Glutamatergic neuron (in vitro differentiated cells): ENCODE data around the gene DHH. TPM values are rescaled to one million over a fixed set of nuclear protein-coding genes. Genes with fewer than 3 reads are reported as not detected.
A peak's percentile ranks its signal among the peaks of the same experiment; 100 is the strongest.

Source experiments
- DNase-seq: peaks from one replicate; pipeline ENCODE4 v3.0.0; 2022
- H3K27ac Mint-ChIP-seq: one replicate; pipeline ENCODE4 v1.8.0; 2020; ENCODE audit warnings: mild to moderate bottlenecking, mixed read lengths, inconsistent platforms; ENCODE audit not compliant: unreplicated experiment
- H3K27me3 Mint-ChIP-seq: one replicate; pipeline ENCODE4 v1.8.0; 2020; ENCODE audit warnings: mild to moderate bottlenecking, moderate library complexity, mixed read lengths, inconsistent platforms; ENCODE audit not compliant: unreplicated experiment
- H3K36me3 Mint-ChIP-seq: one replicate; pipeline ENCODE4 v1.8.0; 2020; ENCODE audit warnings: mild to moderate bottlenecking, mixed read lengths, inconsistent platforms; ENCODE audit not compliant: unreplicated experiment
- H3K4me1 Mint-ChIP-seq: one replicate; pipeline ENCODE4 v1.8.0; 2020; ENCODE audit warnings: mild to moderate bottlenecking, low read depth, mixed read lengths, inconsistent platforms; ENCODE audit not compliant: unreplicated experiment
- H3K4me3 Mint-ChIP-seq: one replicate; pipeline ENCODE4 v1.8.0; 2020; ENCODE audit warnings: mild to moderate bottlenecking, mixed read lengths, inconsistent platforms; ENCODE audit not compliant: unreplicated experiment
- H3K9me3 Mint-ChIP-seq: one replicate; pipeline ENCODE4 v1.8.0; 2020; ENCODE audit warnings: mild to moderate bottlenecking, moderate library complexity, mixed read lengths, inconsistent platforms; ENCODE audit not compliant: unreplicated experiment
- total RNA-seq: library from RNA; stranded (reverse); fragmentation: NEBNext Ultra II Directional; extraction: Animal tissue kit (Norgen Biotek cat#: 25700); gene quantifications from one replicate; pipeline ENCODE4 v1.2.1, GENCODE V29; 2021; ENCODE audit not compliant: unreplicated experiment
- TF ChIP-seq, protein P1 (sequence below): fragments of 200-600 bp; sonication (generic); IDR thresholded peaks from one replicate; pipeline ENCODE4 v1.5.0; 2021; ENCODE audit not compliant: partially characterized antibody, unreplicated experiment

The DHH gene
- total RNA-seq, 1 donor from 2014 or later, result 1.2 TPM

DNA sequence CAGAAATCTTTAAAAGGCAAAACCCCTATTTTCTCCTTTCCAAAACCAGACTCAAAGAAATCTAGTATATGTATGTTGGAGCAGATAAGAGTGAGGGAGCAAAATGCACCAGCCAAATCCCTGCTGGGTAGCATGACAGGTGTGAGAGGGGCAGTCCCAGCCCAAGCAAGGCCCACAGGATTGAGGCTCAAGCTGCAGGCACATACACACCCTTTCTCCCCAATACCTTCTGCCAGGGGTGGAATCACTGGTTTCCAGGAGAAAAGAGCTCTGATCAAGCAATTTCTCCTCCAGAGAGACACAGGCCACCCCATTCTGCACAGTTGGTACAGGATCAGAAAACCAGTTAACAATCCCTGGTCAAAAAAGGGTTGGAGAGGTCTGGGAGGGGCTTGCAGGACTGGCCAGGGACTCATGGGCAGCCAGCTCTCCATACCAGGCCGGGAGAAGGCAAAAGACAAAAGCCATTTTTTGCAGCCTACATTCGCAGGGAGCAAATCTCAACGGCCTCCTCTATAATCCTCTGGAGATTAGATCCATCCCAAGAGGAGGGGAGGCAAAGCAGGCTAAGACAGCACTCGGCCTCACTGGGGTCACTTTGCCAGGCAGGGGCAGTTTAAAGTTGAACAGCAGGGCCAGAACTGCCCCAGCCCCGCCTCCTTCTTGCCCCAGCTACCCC is 36.1 kb downstream of the DHH start:
- Mint-ChIP-seq H3K27ac (peak overlapping the region; percentile 93), H3K27me3 (peaks cover 16% of the 10 kb centered on the region), H3K4me1 (peaks cover 28% of the 10 kb centered on the region), H3K9me3 (peaks cover 11% of the 10 kb centered on the region), H3K36me3 (no peaks in the 10 kb centered on the region), H3K4me3 (peak overlapping the region; percentile 98)
- no peak for DNase-seq
- TF ChIP-seq, protein P1, sequence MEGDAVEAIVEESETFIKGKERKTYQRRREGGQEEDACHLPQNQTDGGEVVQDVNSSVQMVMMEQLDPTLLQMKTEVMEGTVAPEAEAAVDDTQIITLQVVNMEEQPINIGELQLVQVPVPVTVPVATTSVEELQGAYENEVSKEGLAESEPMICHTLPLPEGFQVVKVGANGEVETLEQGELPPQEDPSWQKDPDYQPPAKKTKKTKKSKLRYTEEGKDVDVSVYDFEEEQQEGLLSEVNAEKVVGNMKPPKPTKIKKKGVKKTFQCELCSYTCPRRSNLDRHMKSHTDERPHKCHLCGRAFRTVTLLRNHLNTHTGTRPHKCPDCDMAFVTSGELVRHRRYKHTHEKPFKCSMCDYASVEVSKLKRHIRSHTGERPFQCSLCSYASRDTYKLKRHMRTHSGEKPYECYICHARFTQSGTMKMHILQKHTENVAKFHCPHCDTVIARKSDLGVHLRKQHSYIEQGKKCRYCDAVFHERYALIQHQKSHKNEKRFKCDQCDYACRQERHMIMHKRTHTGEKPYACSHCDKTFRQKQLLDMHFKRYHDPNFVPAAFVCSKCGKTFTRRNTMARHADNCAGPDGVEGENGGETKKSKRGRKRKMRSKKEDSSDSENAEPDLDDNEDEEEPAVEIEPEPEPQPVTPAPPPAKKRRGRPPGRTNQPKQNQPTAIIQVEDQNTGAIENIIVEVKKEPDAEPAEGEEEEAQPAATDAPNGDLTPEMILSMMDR, result no peak

GRCh38 chr12:49057888-49058287 is 36.7 kb downstream of the DHH start:
- Mint-ChIP-seq H3K27me3 (peaks cover 16% of the 10 kb centered on the region), H3K36me3 (no peaks in the 10 kb centered on the region), H3K4me3 (peak overlapping the region; percentile 98), H3K27ac (peak overlapping the region; percentile 93), H3K4me1 (peaks cover 28% of the 10 kb centered on the region), H3K9me3 (peaks cover 11% of the 10 kb centered on the region)
- DNase-seq, result no peak
- TF ChIP-seq, protein P1, result no peak

DNA sequence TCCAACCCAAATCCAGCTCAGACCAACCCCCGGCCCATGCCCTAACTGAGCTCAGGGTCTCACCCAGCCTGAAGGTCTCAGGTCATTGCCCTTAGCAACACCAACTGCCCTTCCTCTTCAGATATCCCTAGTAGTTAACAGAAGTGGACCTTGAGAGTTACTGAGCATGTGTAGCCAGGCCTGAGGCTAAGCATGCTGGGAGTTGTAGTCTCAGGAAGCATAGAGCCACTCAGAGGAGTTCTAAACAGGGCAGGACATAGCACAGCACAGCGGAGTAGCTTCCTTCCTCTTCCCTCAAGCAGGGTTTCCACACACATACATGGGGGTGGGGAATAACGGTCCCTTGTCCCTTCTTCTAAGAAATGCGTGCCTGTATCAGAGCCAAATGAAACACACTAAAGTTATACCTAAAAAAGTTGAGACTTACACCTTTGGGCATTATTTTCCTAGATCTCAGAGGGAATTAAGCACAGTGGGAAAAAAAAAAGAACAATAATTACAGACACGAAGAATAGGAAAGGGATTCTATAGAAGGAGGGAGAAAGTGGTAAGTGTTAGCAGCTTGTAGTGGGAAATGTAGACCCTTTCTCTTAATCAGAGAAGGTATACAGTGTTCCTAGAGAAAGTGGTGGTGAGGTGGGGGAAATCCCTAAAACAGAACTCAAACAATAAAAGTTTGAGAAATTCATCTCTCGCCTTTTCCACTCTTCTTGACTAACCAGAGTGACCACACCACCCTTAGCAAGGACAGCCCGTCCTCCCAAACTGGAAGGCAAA is 38.4 kb downstream of the DHH start:
- peaks cover 25% of the 10 kb centered on the region for H3K4me1 Mint-ChIP-seq
- peaks cover 12% of the 10 kb centered on the region for H3K27me3 Mint-ChIP-seq
- TF ChIP-seq, protein P1, result no peak
- DNase-seq, result peak; percentile 42
- peaks cover 13% of the 10 kb centered on the region for H3K9me3 Mint-ChIP-seq
- peaks cover 5% of the 10 kb centered on the region for H3K36me3 Mint-ChIP-seq
- H3K4me3 Mint-ChIP-seq, result peak overlapping the region; percentile 98
- peak overlapping the region; percentile 37 for H3K27ac Mint-ChIP-seq

DNA sequence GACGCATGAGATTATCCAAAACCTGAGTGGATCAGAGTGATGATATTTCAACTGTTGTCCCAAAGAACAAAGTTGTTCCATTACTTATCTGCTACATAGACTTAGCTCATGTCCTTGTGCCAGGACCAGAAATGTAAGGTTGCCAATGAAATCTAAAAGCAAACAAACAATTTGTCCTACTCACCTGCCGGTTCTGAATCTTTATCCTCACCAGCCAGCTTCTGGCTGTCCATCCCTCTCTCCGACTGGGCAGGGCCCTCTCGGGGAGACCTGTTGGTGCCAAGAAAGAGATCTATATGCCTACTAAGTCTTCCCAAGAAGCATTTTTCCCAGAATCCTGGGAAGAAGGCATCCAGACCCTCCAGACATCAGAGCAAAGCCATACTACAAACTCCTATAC is 39.5 kb downstream of the DHH start:
- H3K4me1 Mint-ChIP-seq, result peaks cover 23% of the 10 kb centered on the region
- peaks cover 11% of the 10 kb centered on the region for H3K9me3 Mint-ChIP-seq
- H3K27ac Mint-ChIP-seq, result peak overlapping the region; percentile 23
- DNase-seq, result no peak
- H3K36me3 Mint-ChIP-seq, result peaks cover 5% of the 10 kb centered on the region
- TF ChIP-seq, protein P1, result no peak
- no peak overlapping the region for H3K4me3 Mint-ChIP-seq
- peaks cover 10% of the 10 kb centered on the region for H3K27me3 Mint-ChIP-seq

DNA sequence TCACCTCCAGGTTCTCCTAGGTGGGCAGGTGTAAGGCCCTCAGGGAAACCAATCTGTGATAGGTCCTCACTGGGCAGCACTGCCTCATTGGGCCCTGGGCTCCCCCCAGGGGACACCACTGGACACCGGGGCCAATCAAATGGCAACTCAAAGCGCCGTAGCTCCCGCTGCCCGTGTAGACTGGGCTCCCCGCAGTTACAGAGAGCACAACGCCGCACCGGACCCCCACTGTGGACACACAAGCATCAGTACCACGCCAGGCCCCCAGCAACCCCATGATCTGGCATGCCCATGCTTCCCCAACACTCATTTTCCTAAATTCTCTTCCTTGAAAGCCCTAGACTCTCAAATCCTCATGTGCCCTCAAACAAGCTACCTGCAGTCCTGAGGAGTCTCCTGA is 40.1 kb downstream of the DHH start:
- peaks cover 10% of the 10 kb centered on the region for H3K27me3 Mint-ChIP-seq
- TF ChIP-seq, protein P1, result no peak
- peaks cover 11% of the 10 kb centered on the region for H3K9me3 Mint-ChIP-seq
- H3K4me1 Mint-ChIP-seq, result peaks cover 23% of the 10 kb centered on the region
- peaks cover 5% of the 10 kb centered on the region for H3K36me3 Mint-ChIP-seq
- H3K4me3 Mint-ChIP-seq, result no peak overlapping the region
- H3K27ac Mint-ChIP-seq, result peak overlapping the region; percentile 23
- DNase-seq, result no peak
